GM11168 (cell line): ENCODE measurements around the gene LINC01488.

Source experiments
- in situ Hi-C: fragments of 300-500 bp; cut with MboI; formaldehyde crosslinking; loops from one replicate; pipeline ENCODE4 v1.12.0; 2022; ENCODE audit warnings: low sequenced_read_pairs; ENCODE audit not compliant: unreplicated experiment

Gene LINC01488

GRCh38 chr11:69462106-69462951 lies 19.1 kb upstream of the LINC01488 start:
- in situ Hi-C loops: no loop called here

GRCh38 chr11:69463181-69463994 lies 18.1 kb upstream of the LINC01488 start:
- in situ Hi-C loops: no loop called here

GRCh38 chr11:69463995-69464960 lies 17.2 kb upstream of the LINC01488 start:
- in situ Hi-C loops: no loop called here

- in situ Hi-C loops: no loop called here
Observed at GRCh38 chr11:69465236-69466000, 16.0 kb upstream of the LINC01488 start.

DNA sequence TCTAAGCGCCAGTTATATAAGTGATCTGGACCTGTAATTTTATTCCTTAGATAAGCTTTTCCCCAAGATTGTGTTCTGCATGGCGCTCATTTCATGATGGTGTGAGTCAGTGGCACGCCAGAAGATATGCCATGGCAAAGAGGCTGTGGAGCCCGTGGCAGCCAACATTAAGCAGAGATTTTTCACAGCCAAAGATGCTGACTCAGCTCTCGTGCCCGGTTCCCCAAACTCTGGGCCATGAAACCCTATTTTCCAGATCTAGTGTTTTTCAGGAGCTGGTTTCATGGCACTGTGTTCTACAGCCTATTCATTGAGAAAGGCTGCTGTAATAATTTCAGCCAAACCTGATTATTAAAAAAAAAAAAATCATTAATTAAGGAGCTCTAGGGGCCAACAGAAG lies 15.4 kb upstream of the LINC01488 start:
- in situ Hi-C loops: no loop called here

GRCh38 chr11:69467196-69467595 lies 14.3 kb upstream of the LINC01488 start:
- in situ Hi-C loops: no loop called here

DNA sequence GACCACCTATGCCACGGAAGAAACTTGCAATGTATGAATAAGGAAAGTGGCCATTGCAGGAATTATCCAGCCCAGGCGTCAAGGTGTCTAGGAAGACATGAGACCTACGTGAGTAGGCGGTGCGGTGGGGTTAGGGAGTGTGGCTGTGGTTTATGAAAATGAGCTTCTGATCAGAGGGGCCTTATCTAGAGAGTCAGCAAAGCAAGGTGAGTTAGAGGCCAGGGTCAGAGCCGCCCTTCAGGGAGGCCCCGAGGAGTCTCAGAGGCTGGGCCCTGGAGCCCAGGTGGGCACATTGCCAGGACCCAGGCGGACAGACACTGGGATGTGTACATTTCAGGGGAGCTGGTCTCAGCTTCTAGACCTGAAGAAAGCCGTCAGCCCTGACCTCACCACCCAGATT lies 13.8 kb upstream of the LINC01488 start:
- in situ Hi-C loops: no loop called here

DNA sequence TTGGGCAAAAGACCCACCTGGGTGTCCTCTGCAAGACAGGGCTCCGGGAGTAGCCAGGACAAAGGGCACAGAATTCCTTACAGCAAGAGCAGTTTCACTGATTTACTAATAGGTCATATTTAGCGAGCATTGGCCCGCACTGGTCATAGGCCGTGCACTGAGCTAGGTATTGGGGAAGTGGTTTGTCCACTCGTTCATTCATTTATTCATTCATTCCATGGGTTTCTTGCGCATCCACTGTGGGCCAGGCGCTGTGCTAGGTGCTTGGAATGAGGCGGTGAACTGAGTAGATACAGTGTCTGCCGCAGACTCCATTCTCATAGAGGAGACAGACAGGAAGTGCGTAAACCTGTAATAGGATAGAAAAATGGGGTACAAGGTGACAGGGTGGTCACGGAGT lies 13.2 kb upstream of the LINC01488 start:
- in situ Hi-C loops: no loop called here

DNA sequence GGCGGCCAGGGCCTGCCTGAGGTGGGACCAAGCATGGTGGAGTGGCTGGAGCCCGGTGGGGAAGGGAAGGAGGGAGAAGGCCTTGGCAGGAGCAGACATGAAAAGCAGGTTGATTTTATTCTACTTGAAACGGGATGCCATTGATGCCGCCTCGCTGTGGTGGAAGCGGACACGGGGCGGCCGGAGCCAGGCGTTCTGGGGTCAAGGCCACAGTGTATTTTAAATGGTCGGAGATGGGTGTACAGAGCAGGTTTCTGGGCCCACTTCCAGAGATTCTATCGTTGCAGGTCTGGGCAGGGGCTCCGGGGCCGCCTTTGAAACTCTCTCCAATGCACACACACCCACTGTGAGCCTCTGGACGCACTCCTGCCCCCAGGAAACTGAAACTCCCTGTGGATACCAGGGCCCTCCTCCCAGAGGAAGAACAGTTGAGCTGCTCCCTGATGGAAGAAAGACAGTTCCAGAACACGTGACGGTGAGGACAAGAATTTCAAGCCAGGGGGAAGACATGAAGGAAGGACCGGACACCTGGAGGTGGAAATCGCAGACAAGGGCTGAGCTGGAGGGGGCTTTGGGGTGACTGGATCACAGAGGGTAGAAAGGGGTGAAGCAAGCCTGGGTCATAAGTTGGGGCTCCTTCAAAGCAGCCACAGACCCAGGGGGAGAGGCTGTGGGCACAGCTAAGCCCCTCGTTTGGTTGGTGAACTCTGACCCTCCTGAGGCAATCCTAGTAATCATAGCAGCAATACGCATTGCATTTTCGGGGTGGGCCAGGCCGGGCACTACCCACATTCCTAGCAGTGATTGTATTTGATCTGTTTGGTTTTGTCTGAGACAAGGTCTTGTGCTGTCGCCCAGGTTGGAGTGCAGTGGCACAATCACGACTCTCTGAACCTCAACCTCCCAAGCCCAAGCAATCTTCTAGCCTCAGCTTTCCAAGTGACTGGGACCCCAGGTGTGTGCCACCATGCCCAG lies 12.3 kb upstream of the LINC01488 start:
- in situ Hi-C loops: no loop called here

GRCh38 chr11:69470301-69470700 lies 11.2 kb upstream of the LINC01488 start:
- in situ Hi-C loops: no loop called here

GRCh38 chr11:69470793-69471728 lies 10.4 kb upstream of the LINC01488 start:
- in situ Hi-C loops: no loop called here

DNA sequence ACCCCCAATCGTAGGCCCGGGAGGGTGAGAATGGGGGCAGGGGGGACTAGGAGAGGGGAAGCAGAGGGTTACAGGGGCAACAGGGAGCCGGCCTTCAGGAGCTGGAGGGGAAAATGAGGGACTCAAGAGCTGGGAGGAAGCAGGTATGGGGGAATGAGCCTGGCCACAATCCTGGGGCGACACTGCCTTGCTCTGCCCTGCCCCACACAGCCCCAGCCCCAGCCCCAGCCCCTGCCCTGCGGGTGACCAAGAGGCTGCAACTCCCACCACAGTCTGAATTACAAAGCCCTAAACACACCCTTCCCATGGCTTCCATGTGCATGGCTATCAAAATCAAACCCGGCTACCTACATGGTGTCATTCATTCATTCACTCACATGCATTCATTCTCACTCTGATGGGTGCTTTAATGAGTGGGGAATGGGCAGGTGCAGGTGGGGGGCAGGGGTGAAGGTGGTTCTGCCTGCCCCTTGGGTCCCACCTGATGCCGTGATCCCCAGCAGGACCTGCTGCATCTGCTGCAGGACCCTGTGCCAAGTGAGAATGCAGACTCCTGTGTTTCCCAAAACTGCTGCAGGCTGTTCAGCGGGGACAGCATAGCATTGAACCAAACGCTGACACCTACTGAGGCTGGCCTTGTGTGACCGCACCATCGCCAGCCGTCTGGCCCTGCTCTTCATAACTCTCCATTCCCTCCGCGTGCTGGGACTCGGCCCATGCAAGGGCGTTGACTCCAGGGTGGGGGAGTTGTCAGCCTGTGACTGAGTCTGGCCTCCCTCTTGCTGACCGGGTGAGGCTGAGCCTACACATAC lies 9.5 kb upstream of the LINC01488 start:
- in situ Hi-C loops: no loop called here

DNA sequence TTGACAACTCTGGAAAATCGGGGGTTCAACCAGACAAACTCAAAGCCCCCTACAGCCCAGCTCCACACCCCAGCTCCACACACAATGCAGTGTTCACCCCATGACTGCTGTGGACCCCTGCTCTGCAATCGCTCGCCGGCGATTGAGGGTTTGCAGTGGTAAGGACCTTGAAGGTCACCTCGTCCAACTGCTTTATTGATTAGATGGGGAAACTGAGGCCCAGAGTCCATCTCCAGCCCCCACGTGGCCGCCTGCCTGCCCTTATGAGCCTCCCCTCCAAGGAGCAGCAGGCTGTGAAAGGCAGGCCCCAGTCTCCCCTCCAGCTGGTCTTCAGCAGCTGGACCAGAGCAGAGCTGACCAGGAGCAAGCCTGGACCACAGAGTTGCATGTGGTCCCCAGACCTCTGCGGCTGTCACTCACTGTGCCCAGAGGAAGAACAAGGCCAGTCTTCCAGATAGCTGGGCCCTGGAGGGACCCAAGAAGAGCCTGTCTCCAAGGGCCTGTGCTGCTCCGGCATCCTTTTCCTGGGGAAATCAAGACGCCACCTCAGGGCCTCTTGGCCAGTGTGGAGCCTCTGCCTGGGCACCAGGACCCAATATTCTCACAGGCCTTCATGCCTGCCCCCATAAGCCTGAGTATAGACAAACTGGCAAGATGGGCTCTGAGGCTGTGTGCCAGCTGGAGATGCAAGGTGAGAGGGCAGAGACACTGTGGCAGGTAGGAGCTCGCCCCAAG lies 8.8 kb upstream of the LINC01488 start:
- in situ Hi-C loops: no loop called here

GRCh38 chr11:69473276-69473845 lies 8.1 kb upstream of the LINC01488 start:
- in situ Hi-C loops: no loop called here

DNA sequence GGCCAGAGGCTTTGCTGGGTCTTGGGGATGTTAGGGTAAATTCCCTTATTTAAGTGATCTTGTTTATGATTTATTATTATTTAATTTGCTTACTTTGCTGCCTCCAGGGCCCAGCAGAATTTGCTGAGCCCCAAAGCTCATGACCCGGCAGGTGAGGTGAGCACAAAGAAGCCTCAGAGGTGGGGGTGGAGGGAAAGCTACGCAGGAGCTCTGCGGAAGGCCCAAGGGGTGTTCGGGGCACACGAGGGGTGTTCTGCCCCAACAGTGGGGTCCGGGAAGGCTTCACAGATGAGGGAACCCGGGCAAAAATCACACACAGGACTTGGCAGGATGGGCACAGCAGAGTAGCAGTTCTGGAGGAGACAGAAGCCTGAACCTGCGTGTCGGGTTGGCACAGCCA lies 6.7 kb upstream of the LINC01488 start:
- in situ Hi-C loops: no loop called here
